Bronchial epithelial cell (primary cell): ENCODE measurements around the gene PPP6C. TPM values are rescaled to one million over a fixed set of nuclear protein-coding genes. Genes with fewer than 3 reads are reported as not detected.
"Not testable (repeated sequence)": the region's sequence is repeated elsewhere in the genome, so short reads cannot be mapped to it uniquely, and the experiment has no call there.

ENCODE experiments used
- DNase-seq: peaks from one replicate; pipeline ENCODE4 v3.0.0-alpha.2; 2010; ENCODE audit warnings: low read depth
- FAIRE-seq: peaks from 2 replicates; lab custom pipeline; 2011; peaks lifted over from hg19 to GRCh38; lab: Jason Lieb, UNC
- H3K27me3 ChIP-seq: 2 replicates; pipeline ENCODE4 v1.5.1; 2011; ENCODE audit warnings: low read length; ENCODE audit not compliant: control insufficient read depth, insufficient read depth
- H3K36me3 ChIP-seq: 2 replicates; pipeline ENCODE4 v1.5.1; 2011; ENCODE audit warnings: low read length; ENCODE audit not compliant: control insufficient read depth, insufficient read depth
- H3K4me3 ChIP-seq: 2 replicates; pipeline ENCODE4 v1.5.1; 2011; ENCODE audit warnings: mild to moderate bottlenecking, low read depth, low read length, control low read depth
- CTCF ChIP-seq: IDR thresholded peaks from 2 replicates; pipeline ENCODE4 v1.5.1; 2011; ENCODE audit warnings: mild to moderate bottlenecking, moderate library complexity, low read length, control low read depth, inconsistent platforms; ENCODE audit not compliant: insufficient read depth, severe bottlenecking
- total RNA-seq: library from RNA; depleted of rRNA; stranded (reverse); fragments of >200 nt; gene quantifications from 2 replicates; pipeline ENCODE4 v1.2.1, GENCODE V29; 2014

PPP6C gene
- total RNA-seq, 1 donor from 2014 or later, result 10.5 TPM

- H3K36me3 ChIP-seq, result no peaks in the 10 kb centered on the region
- no peak for FAIRE-seq
- no peaks in the 10 kb centered on the region for H3K27me3 ChIP-seq
- TF ChIP-seq CTCF, result no peak
- no peak overlapping the region for H3K4me3 ChIP-seq
- no peak for DNase-seq
Observed at GRCh38 chr9:125172031-125172755, 17.4 kb downstream of the PPP6C start.

- TF ChIP-seq CTCF, result no peak
- Histone ChIP-seq H3K27me3 (no peaks in the 10 kb centered on the region), H3K36me3 (no peaks in the 10 kb centered on the region), H3K4me3 (no peak overlapping the region)
- FAIRE-seq (no peak), DNase-seq (no peak)
Observed at GRCh38 chr9:125169895-125170294, 19.7 kb downstream of the PPP6C start.

- no peaks in the 10 kb centered on the region for H3K27me3 ChIP-seq
- FAIRE-seq (no peak), DNase-seq (no peak)
- no peak overlapping the region for H3K4me3 ChIP-seq
- no peak for TF ChIP-seq CTCF
- H3K36me3 ChIP-seq, result no peaks in the 10 kb centered on the region
Observed at GRCh38 chr9:125166762-125167161, 22.8 kb downstream of the PPP6C start.

GRCh38 chr9:125162891-125163290 lies 26.7 kb downstream of the PPP6C start:
- not testable (repeated sequence) for FAIRE-seq, DNase-seq, H3K27me3 ChIP-seq, H3K4me3 ChIP-seq, H3K36me3 ChIP-seq

GRCh38 chr9:125161284-125161918 lies 28.2 kb downstream of the PPP6C start:
- FAIRE-seq (no peak), DNase-seq (no peak)
- no peak overlapping the region for H3K4me3 ChIP-seq
- TF ChIP-seq CTCF, result no peak
- no peaks in the 10 kb centered on the region for H3K36me3 ChIP-seq
- H3K27me3 ChIP-seq, result no peaks in the 10 kb centered on the region

GRCh38 chr9:125160750-125161149 lies 28.9 kb downstream of the PPP6C start:
- DNase-seq, result no peak

More at GRCh38 chr9:125160750-125161149, 28.9 kb downstream of the PPP6C start:
- TF ChIP-seq CTCF, result no peak
- H3K27me3 ChIP-seq, result no peaks in the 10 kb centered on the region
- no peaks in the 10 kb centered on the region for H3K36me3 ChIP-seq
- H3K4me3 ChIP-seq, result no peak overlapping the region
- FAIRE-seq, result no peak
